Kidney capillary endothelial cell (primary cell): ENCODE results near the gene GTF3C2.

ENCODE experiments used
- DNase-seq: peaks from one replicate; pipeline ENCODE4 v3.0.0-alpha.2; 2018; ENCODE audit warnings: low spot score

GTF3C2 gene, protein sequence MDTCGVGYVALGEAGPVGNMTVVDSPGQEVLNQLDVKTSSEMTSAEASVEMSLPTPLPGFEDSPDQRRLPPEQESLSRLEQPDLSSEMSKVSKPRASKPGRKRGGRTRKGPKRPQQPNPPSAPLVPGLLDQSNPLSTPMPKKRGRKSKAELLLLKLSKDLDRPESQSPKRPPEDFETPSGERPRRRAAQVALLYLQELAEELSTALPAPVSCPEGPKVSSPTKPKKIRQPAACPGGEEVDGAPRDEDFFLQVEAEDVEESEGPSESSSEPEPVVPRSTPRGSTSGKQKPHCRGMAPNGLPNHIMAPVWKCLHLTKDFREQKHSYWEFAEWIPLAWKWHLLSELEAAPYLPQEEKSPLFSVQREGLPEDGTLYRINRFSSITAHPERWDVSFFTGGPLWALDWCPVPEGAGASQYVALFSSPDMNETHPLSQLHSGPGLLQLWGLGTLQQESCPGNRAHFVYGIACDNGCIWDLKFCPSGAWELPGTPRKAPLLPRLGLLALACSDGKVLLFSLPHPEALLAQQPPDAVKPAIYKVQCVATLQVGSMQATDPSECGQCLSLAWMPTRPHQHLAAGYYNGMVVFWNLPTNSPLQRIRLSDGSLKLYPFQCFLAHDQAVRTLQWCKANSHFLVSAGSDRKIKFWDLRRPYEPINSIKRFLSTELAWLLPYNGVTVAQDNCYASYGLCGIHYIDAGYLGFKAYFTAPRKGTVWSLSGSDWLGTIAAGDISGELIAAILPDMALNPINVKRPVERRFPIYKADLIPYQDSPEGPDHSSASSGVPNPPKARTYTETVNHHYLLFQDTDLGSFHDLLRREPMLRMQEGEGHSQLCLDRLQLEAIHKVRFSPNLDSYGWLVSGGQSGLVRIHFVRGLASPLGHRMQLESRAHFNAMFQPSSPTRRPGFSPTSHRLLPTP

DNA sequence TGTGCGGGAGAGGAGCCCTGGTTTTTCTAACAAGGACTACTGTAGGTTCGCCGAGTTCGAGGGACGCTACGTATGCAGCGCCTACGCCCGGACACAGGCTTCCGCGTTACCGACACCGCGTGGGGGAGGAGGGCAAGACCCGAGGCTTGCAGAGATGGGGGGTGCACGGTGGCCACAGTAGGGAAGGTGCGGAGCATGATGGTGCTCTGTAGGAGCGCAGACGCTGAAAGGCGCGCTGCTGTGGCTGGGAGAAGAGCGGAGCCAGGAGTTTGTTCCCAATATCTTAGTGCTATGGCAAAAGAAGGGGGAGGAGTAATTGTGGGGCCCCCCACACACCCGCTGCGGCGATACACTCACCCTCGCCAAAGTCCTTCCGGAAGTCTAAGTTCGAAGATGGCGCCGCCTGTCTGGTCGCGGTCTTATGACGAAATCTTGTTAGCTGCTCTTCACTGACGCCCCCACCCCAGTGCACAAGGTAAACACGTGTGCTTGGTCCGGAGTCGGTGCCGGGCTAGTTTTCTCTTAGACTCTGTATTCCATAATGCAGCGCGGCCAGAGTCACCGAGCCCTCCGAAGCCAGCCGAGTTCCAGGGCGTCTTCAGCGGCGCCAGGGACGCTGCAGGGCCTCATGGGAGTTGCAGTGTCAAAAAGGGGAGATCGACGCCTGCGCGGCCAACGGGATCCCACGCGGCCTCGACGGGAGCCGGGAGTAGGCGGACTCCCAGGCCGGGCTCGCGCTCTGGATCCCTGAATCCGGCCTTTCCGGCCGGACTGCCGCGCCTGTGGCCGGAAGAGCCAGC lies at the start of gene GTF3C2:
Gene GTF3C2 (minus strand): TSS at position 383 of the 800 bp plus-strand sequence. CDS start 13,210 bp downstream, outside the sequence.
- peak; percentile 96 for DNase-seq

DNA sequence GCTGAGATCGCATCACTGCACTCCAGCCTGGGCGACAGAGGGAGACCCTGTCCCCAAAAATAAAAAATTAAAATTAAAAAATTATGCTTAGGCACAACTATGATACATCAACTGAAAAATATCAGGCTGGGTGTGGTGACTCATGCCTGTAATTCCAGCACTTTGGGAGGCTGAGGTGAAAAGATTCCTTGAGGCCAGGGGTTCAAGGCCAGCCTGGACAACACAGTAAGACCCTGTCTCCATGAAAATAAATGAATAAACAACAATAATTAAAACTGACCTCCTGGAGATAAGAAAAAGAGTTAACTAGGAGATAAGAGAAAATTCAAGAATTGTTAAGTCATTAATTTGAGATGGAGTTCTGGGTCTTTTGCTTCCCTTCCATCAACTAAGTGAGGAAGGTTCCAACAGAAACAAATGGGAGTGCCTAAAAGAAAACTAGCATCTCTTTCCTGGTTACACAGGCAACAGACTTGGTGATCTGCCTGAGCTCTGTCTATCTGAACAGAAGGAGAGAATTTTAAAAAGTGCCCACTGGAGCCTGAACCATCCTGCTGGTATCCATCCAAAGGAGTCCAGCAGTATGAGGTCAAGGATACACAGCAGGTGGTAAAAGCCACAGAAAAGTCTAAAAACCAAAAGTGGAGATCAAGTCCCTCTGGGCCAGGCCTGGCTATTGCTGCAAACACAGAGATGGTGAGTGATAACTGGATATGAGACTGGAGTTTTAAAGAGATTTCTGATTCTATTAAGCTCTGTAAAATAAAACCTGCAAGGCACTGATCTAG lies 44.0 kb upstream of the GTF3C2 start:
- DNase-seq = no peak

DNA sequence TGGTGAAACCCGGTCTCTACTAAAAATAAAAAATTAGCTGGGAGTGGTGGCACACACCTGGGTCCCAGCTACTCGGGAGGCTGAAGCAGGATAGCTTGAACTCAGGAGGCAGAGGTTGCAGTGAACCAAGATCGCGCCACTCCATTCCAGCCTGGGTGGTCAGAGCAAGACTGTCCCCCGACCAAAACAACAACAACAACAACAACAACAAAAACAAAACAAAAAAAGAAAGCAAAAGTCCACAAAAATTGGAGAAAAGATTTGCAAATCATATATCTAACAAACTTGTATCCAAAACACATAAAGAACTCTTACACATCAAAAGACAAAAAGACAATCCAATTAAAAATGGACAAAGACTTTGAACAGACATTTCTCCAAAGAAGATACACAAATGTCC lies 42.4 kb upstream of the GTF3C2 start:
- DNase-seq = no peak

DNA sequence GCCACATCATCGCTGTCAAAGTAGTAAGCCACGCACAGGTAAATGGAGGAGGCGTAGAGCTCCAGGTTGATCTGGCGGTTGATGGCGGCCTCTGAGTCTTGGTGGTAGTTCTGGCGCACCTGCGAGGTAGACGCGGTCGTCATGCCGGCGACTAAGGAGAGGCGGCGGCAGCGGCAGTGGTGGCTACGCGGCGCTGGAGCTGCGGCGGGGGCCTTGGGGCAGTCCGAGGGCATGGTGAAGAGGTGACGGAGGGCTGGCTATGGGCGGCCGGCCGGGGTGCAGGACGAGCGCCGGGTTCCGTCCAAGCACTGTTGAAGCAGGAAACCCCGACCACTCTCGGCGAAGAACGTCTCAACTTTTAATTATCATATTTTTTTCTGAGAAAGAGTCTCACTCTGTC lies 36.7 kb upstream of the GTF3C2 start:
- DNase-seq = no peak

DNA sequence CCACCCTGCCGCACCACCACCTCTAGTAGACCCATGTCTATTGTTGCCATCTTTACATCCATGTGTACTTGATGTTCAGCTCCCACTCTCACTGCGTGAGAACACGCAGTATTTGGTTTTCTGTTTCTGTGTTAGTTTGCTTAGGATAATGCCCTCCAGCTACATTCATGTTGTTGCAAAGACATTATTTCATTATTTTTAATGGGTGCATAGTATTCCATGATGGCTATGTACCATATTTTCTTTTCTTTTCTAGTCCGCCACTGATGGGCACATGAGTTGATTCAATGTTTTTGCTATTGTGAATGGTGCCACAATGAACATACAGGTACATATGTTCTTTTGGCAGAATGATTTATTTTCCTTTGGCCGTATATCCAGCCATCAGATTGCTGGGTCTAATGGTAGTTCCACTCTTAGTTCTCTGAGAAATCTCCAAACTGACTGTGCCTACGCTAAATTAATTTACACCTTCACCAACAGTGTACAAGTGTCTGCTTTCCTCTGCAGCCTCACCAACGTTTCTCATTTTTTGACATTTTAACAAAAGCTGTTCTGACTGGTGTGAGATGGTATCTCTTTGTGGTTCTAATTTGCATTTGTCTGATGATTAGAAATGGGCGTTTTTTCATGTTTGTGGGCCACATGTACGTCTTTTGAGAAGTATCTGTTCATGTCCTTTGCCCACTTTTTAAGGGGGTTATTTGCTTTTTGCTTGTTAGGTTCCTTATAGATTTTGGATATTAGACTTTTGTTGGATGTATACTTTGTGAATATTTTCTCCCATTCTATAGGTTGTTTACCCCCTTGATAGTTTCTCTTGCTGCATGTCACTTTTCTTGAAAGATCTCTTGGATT lies 34.5 kb upstream of the GTF3C2 start:
- no peak for DNase-seq

DNA sequence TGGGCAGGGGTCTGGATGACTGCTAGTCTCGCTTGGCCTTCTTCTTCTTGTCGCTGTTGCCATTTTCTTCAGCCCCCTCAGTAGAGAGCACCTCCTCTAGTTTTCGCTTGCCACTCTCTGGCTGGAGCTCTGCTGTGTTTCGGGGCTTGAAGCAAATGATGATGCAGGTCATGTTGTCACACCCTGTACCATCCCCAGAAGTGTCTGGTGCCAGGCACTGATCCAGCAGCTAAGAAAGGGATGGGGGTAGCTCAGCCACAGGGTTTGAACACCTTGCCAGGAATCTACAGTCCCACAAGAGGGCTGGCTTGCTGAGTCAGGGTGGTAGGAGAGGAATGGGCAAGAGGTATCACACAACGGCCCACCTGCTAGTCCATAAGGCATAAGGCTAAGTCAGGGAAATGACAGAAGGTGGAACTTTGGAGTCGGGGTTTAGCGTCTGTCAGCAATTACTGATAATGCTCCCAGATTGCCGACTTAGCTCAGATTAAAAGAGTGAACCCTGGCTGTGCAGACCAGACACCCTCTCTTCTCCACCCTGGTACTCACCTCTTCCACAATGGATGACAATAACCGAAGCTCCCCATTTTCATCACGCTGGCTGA lies 25.1 kb upstream of the GTF3C2 start:
- DNase-seq = no peak

DNA sequence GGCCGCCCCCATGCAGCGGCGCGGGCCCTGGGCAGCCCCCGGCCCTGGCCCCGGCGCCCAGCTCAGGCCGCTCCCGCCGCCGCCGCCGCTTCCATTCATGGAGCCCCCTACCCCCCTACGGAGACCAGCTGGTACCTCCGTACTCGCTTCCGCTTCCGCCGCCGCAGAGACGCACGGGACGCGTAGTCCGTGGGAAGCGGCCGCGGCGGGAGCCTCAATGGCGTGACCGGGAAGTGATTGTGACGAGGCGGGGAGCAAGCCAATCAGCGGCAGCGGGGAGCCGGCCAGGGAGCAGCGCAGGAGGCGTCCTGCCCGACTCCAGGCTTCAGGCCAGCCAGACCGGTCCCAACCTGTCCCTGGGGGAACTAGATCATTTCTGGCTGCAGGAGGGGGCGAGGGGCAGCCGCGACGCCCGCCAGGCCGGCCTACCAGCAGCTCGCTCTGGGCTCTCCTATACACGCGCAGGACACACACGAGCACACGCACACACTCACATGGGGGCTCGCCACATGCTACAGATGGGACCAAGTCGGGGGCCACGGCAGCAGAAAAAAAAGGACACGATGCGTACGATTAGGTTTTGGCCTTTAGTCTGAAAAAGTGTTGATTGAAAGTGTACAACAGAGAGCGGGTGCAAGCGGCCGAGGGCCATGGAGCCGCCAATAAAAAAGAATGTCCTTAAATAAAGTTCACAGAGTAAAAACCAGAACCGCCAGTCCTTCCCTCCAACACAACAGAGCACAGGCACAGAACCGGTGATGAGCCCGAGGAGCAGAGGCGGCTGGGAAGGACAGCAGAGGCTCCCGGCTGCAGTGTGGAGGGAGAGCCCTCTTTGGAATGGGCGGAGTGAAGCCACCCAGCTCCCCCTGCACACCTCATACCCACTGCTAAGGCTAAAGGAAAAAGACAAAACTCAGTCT lies 24.3 kb upstream of the GTF3C2 start, which contains the start of gene ZNF513:
Gene ZNF513 (minus strand): TSS at position 109 of the 920 bp plus-strand sequence. CDS start 208 bp downstream, outside the sequence.
- DNase-seq = peak; percentile 90

DNA sequence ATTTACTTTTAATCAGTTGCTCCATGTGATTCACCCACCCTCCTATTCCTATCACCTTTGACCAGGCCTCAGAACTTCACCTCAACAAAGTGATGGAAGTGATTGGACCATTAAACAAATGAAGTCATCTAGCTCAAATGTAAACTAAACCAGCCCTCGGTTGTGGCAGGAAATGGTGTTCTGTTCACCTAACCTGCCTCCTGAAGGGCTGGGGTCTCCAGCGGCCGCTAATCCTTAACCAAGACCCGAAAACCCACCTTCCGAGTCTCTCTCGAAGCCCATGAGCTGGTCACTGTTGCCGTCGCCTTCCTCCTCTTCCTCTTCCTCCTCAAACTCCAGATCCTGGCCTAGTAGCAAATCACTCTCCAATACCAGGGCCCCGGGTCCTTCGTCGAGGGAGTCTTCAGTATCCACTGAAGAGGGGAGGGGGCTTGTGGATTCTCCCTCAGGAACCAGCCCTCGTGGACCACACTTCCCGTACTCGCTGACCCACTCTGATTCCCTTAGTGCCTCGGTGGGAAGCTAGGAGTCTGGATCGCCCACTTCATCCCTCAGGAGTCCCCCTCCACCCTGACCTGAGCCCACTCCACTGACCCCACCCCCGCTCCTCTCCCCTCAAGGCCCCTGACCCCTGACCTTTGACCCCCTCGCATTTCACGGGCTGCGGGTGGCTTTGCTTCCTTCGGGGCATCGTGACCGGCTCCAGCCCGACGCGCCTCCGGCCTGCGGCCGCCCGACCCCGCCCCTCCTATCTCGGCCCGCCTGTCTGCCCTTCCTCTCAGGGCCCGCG lies 23.5 kb upstream of the GTF3C2 start:
- peak; percentile 26 for DNase-seq

DNA sequence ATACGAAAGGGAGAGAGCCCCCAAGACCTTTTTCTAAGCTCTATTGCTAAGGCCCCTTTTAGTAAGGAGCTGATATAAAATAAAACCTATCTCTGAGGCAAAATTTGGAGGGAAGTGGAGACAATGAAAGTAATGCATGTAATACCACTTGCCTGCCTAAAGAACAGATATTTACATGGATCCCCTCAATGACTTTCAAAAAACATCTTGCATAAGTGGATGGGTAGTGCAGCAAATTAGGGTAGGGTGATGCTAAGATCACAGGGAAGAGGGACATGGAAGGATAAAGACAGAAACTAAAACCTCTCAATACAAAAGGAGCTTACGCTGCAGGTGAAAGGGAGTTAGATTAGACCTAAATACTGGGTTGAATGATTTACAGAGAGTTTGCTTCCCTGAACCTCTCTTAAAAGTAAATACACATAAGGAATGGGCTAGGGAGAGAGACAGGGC lies 22.8 kb upstream of the GTF3C2 start:
- no peak for DNase-seq

DNA sequence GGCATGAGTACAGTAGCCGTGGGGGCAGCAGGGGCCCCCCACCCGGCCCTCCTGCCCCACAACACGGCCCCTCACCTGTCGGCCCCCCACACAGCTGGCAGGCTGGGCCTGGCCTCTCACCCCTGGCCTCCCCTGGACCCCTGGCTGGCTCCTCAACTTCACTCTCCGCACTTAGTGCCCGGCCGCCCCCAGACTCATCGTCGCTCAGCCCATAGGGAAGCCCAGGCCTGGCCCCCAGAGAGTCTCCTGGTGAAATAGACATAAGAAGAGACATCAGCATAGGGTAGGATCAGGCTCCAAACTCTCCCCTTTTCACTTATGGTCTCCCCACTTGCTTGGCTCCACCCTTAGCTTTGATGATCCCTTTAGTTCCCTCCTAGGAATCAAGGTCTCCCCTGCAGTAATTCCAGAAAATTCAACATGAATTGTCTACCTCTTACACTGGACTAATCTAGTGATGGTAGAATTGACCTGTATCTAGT lies 22.3 kb upstream of the GTF3C2 start:
- DNase-seq = no peak

DNA sequence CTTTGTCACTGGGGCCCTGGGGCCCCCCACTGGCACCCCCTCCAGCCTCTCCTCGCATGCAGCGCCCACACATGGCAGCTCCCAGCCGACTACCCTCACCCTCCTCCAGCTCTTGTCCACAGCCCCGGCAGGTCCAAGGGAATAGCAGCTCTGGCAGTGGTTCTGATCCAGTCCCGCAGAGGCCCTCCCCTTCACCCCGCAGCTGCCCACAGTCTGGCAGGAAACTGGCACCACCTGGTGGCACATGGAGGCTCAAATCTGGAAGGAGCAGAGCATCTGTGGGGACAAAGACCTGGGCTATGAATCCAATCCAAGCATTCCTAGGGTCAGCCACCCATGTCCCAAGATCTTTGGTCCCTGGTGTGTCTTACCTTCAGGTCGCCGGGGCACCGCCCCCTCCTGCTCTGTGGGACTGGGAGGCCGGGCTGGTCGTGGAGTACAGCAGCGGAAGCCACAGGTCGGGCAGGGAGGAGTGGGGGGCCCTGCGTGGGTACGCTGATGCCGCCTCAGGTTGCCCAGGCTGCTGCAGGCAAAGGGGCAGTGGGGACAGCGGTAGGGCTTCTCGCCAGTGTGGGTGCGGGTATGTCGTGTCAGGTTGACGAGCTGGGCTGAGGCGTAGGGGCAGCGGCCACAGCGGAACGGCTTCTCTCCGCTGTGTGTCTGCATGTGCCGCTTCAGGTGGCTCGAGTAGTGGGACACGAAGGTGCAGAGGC lies 21.7 kb upstream of the GTF3C2 start:
- no peak for DNase-seq

DNA sequence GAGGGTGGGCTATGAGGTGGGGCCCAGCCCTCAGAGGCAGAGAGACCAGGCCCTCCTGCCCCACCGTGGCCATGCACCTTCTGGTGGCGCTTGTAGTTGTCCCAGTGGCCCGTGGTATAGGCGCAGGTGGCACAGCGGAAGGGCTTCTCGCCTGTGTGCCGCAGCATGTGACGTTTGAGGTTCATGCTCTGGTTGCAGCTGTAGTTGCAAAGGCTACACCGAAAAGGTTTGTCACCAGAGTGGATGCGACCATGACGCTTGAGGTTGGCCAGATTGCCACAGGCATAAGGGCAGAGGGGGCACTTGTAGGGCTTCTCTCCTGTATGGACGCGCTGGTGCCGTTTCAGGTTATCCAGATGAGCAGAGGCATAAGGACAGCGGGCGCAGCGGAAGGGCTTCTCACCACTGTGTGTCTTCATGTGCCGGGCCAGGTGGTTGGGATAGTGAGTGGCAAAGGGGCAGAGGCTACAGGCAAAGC lies 21.1 kb upstream of the GTF3C2 start:
- no peak for DNase-seq

DNA sequence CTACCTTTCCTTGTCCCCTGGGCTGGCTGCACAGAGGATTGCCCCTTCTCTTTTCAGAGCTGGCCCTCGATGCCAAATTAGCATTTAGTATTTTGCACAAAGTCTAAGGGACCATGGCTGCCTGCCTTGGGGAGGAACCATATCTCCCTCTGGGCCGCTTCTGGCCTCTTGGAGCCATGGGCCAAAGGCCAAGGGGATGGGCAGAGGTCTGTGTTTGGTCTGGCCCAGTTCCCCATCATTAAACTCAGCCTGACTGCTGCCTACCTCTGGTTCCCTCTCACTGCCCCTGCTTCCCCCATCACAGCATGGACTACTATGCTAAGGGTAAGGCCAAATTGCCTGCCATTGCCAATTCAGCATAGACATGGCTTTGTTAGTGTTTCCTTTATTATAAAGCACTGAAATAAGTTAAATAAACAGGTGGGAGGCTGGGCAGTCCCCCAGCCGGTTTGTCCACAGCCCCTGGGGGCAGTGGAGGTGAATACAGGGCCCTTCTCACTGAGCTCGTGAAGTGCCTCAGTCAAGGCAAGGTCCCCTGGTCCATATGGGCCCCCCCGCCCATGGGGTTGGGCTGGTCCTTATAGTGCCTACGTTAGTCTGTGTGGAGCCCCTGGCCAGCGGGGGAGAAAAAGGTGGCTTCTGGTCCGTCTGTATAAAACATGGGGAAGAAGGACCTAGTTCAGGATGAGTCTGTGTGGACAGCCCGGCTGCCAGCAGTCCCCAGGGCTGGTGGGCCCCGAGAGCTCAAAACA lies 20.5 kb upstream of the GTF3C2 start:
- no peak for DNase-seq

DNA sequence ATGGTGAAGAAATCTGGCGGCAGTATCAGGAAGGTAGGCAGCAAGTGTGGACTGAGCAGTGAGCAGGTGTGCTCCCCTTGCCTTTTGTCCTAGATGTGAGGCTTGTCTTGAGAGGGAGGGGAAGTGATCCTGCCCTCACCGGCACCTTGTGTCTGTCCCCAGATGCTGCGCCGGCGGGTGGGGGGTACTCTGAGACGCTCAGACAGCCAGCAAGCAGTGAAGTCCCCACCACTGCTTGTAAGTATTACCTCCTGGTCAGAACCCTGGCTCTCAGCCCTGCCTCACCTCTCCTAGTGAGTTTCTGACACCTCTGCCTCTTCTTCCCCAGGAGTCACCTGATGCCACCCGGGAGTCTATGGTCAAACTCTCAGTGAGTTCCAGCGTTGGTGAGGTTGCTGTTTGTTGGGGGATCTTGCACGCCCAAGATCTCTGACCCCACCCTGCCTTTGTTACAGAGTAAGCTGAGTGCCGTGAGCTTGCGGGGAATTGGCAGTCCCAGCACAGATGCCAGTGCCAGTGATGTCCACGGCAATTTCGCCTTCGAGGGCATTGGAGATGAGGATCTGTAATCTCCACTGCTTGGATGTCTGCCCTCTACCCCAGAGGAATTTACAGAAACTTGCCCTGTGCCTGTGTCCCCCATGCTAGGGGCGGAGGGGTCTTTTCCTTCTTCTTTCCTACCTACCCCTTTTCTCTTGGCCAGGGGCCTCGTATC lies 19.7 kb upstream of the GTF3C2 start:
- DNase-seq = no peak

DNA sequence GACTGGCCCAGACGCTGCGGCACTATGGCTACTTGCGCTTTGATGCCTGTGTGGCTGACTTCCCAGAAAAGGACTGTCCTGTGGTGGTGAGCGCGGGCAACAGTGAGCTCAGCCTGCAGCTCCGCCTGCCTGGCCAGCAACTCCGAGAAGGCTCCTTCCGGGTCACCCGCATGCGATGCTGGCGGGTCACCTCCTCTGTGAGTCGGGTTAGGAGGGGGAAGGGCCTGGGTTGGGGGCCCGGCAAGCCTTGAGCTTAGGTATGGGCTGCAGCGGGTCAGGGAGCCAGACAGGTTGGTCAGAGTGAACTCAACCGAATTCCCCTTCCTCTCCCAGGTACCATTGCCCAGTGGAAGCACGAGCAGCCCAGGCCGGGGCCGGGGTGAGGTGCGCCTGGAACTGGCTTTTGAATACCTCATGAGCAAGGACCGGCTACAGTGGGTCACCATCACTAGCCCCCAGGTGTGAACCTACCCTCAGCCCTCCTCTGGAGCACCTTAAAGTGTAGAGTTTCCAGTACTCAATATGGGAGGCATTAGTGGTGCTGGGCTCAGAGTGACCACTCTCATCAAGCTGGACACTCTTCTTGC lies 19.0 kb upstream of the GTF3C2 start:
- no peak for DNase-seq
